HEK293 (cell line): ENCODE data around the gene SNCAIP.

Experiments used
- CTCF ChIP-seq: fragments of 450-650 bp; formaldehyde crosslinking; IDR thresholded peaks from 2 replicates; pipeline ENCODE4 v1.5.1; 2016; ENCODE audit warnings: missing biosample characterization, missing genetic modification characterization
- KLF17 ChIP-seq: fragments of 450-650 bp; formaldehyde crosslinking; IDR thresholded peaks from 2 replicates; pipeline ENCODE4 v1.5.1; 2016; ENCODE audit warnings: missing biosample characterization, missing genetic modification characterization
- PRDM4 ChIP-seq: fragments of 450-650 bp; formaldehyde crosslinking; IDR thresholded peaks from 2 replicates; pipeline ENCODE4 v1.5.1; 2017; ENCODE audit warnings: missing biosample characterization, missing genetic modification characterization
- ZBTB11 ChIP-seq: fragments of 450-650 bp; formaldehyde crosslinking; conservative IDR thresholded peaks from 2 replicates; pipeline ENCODE4 v1.5.1; 2016; ENCODE audit warnings: low read depth, missing biosample characterization, missing genetic modification characterization
- ZNF146 ChIP-seq: fragments of 450-650 bp; formaldehyde crosslinking; IDR thresholded peaks from 2 replicates; pipeline ENCODE4 v1.5.1; 2016; ENCODE audit warnings: missing biosample characterization, missing genetic modification characterization
- ZNF391 ChIP-seq: fragments of 450-650 bp; formaldehyde crosslinking; IDR thresholded peaks from 2 replicates; pipeline ENCODE4 v1.5.1; 2016; ENCODE audit warnings: low read depth, missing biosample characterization, missing genetic modification characterization, borderline replicate concordance
- ZNF558 ChIP-seq: fragments of 450-650 bp; formaldehyde crosslinking; IDR thresholded peaks from 2 replicates; pipeline ENCODE4 v1.5.1; 2016; ENCODE audit warnings: missing biosample characterization, missing genetic modification characterization
- ZNF596 ChIP-seq: fragments of 450-650 bp; IDR thresholded peaks from 2 replicates; pipeline ENCODE4 v1.5.0; 2018; ENCODE audit warnings: missing biosample characterization, mild to moderate bottlenecking, missing genetic modification characterization, moderate library complexity
- ZSCAN18 ChIP-seq: fragments of 450-650 bp; formaldehyde crosslinking; IDR thresholded peaks from 2 replicates; pipeline ENCODE4 v1.5.1; 2016; ENCODE audit warnings: missing biosample characterization, missing genetic modification characterization

GRCh38 chr5:122471752-122472061 is 159.7 kb downstream of the SNCAIP start:
- TF ChIP-seq CTCF (tag by site-specific recombination) (no peak), ZNF558 (tag by site-specific recombination) (no peak), KLF17 (tag by site-specific recombination) (no peak), ZBTB11 (tag by site-specific recombination) (no peak), ZNF596 (tag by site-specific recombination) (no peak), ZNF391 (tag by site-specific recombination) (no peak), PRDM4 (no peak), ZNF146 (tag by site-specific recombination) (no peak), ZSCAN18 (tag by site-specific recombination) (no peak)
